CD4-positive, alpha-beta T cell (primary cell): ENCODE data around the gene AGPS. TPM values are rescaled to one million over a fixed set of nuclear protein-coding genes. Genes with fewer than 3 reads are reported as not detected.
"Not testable (repeated sequence)": the region's sequence is repeated elsewhere in the genome, so short reads cannot be mapped to it uniquely, and the experiment has no call there.

Source experiments
- ATAC-seq: fragments of 200-7000 bp; cut with Tn5 transposase; one replicate; pipeline ENCODE4 v1.10.0; 2022; ENCODE audit warnings: mild to moderate bottlenecking; ENCODE audit not compliant: poor library complexity
- CTCF ChIA-PET: fragments of 350-600 bp; sonication (Branson Sonifier 250); formaldehyde crosslinking; loops from one replicate; lab custom pipeline; 2021; ENCODE audit warnings: antibody characterized with exemption, inconsistent platforms; lab: Charles Lee
- POLR2A ChIA-PET: fragments of 350-600 bp; sonication (Branson Sonifier 250); formaldehyde crosslinking; loops from one replicate; lab custom pipeline; 2021; ENCODE audit warnings: antibody characterized with exemption, inconsistent platforms; lab: Charles Lee
- DNase-seq, 14 experiments: peaks; one replicate each; pipeline ENCODE4 v3.0.0-alpha.2; 2013 to 2020; ENCODE audit warnings: mixed read lengths in 2 of 14
- H3K27ac ChIP-seq, 2 donors: one replicate each; pipeline versions ENCODE4 v1.5.1 to v1.7.0; 2013; ENCODE audit warnings: low read length in 2 of 2, low read depth in 1 of 2, mild to moderate bottlenecking in 1 of 2
- H3K27me3 ChIP-seq, 2 experiments: 1 replicate in 1 of 2; 2 replicates in 1 of 2; pipeline versions ENCODE4 v1.6.1 to v1.7.0; 2013; ENCODE audit warnings: low read length in 2 of 2, control low read depth in 1 of 2, mild to moderate bottlenecking in 1 of 2, moderate library complexity in 1 of 2; ENCODE audit not compliant: insufficient read depth in 2 of 2, control insufficient read depth in 1 of 2
- H3K36me3 ChIP-seq: one replicate; pipeline ENCODE4 v1.6.1; 2013; ENCODE audit warnings: low read length, control low read depth; ENCODE audit not compliant: insufficient read depth
- H3K4me1 ChIP-seq: one replicate; pipeline ENCODE4 v1.6.1; 2013; ENCODE audit warnings: low read length, control low read depth; ENCODE audit not compliant: insufficient read depth
- H3K4me3 ChIP-seq: one replicate; pipeline ENCODE4 v1.5.1; 2013; ENCODE audit warnings: mild to moderate bottlenecking, low read length, moderate library complexity
- H3K9me3 ChIP-seq, 2 experiments: 1 replicate in 1 of 2; 2 replicates in 1 of 2; pipeline versions ENCODE4 v1.6.1 to v1.7.0; 2013; ENCODE audit warnings: low read length in 2 of 2, mild to moderate bottlenecking in 2 of 2, control low read depth in 1 of 2, moderate library complexity in 1 of 2; ENCODE audit not compliant: control insufficient read depth in 1 of 2, insufficient read depth in 1 of 2
- H3K27ac Mint-ChIP-seq: one replicate; pipeline ENCODE4 v1.8.0; 2020; ENCODE audit warnings: mixed read lengths
- H3K27me3 Mint-ChIP-seq: one replicate; pipeline ENCODE4 v1.8.0; 2021; ENCODE audit warnings: mixed read lengths
- H3K36me3 Mint-ChIP-seq: one replicate; pipeline ENCODE4 v1.8.0; 2021; ENCODE audit warnings: low read depth, mixed read lengths
- H3K4me1 Mint-ChIP-seq: one replicate; pipeline ENCODE4 v1.8.0; 2021; ENCODE audit warnings: low read depth, mixed read lengths
- H3K4me3 Mint-ChIP-seq: one replicate; pipeline ENCODE4 v1.8.0; 2020; ENCODE audit warnings: mild to moderate bottlenecking, mixed read lengths
- H3K9me3 Mint-ChIP-seq: one replicate; pipeline ENCODE4 v1.8.0; 2020; ENCODE audit warnings: mixed read lengths
- CTCF ChIP-seq: fragments of 200-600 bp; IDR thresholded peaks from one replicate; pipeline ENCODE4 v1.8.0; 2022; ENCODE audit warnings: antibody characterized with exemption, mild to moderate bottlenecking
- intact Hi-C, 2 experiments: fragments of 100-400 bp; cut with DNase I in 1 of 2; cut with micrococcal nuclease in 1 of 2; formaldehyde crosslinking; loops; one replicate each; pipeline versions ENCODE4 v1.15.1 to v1.9.0; 2023 to 2025; cut with DNase I, micrococcal nuclease
- total RNA-seq, 174 experiments: library from RNA in 2 of 174; stranded (reverse) in 2 of 174; gene quantifications; one replicate each; pipeline ENCODE4 v1.2.3 and lab custom pipeline; 2021 to 2026

AGPS gene
- total RNA-seq, 2 experiments from 2014 or later, result 21.5 to 23.9 TPM

DNA sequence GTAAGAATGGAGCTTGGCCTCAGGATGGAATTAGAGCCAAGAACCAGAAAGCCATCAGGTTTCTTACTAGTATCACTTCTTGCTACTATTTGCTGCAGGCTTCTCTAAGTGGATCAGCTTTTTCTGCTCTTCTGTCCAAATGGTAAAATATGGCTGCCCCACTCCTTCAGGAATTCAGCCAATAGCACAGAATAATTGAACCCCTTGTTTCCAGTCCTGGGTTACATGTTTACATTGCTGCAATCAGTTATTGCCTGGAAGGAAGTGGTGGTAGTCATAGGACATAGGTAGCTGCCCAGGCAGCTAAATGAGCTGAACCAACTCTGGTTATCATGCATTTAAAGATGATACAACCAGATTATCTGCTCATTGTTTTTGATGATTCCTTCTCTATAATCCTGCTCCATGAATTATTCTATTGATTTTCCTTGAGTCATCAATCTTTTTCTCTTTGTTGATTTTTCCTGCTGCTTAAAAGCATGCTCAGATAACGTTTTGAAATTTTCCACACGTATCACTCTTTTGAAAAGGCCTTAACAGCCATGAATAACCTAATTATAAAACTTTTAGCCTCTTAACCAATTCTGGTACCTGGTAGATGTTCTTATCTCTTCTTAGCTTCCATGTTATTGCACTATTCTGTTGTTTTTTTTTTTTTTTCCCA lies 12.6 kb downstream of the AGPS start:
- ATAC-seq, result no peak
- Mint-ChIP-seq H3K27me3 (no peaks in the 10 kb centered on the region), H3K4me3 (no peak overlapping the region), H3K4me1 (peaks cover 70% of the 10 kb centered on the region), H3K9me3 (no peaks in the 10 kb centered on the region), H3K27ac (no peak overlapping the region), H3K36me3 (peaks cover 9% of the 10 kb centered on the region)
- H3K27me3 ChIP-seq, result no peaks in the 10 kb centered on the region
- POLR2A ChIA-PET, result interaction anchor here (0.7 to 1.8 kb wide), 2 partner anchors 12 to 367 kb away, joined by 3 to 11 read pairs; partner anchors contain the start of gene AGPS
- TF ChIP-seq CTCF, result no peak
- no peaks in the 10 kb centered on the region for H3K9me3 ChIP-seq
- no peaks in the 10 kb centered on the region for H3K36me3 ChIP-seq
- H3K27ac ChIP-seq, result no peak overlapping the region
- no peak overlapping the region for H3K4me3 ChIP-seq
- CTCF ChIA-PET, result interaction anchor here (1.6 kb wide), 1 partner anchor 240 kb away, joined by 5 read pairs; no protein-coding TSS in a partner anchor
- DNase-seq, result no peak
- intact Hi-C loops, result no loop called here
- H3K4me1 ChIP-seq, result no peaks in the 10 kb centered on the region

DNA sequence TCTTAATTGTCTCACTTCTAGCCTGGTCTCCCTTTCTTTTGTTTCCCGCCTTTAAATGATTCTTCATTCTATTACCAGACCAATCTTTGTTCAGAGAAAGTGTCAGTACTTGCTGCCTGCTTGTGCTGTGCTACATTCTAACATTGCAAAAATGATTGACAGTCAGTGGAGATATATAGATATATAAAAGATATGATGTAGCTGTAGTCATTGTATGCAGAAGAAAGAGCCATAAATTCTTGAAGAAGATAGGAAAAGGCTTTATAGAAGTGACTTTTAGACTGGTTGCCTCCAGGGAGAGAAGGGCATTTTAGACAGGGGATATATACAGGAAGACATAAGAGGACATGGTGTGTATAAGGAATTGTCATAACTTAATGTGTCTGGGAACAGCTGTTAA lies 13.6 kb downstream of the AGPS start:
- DNase-seq, result no peak
- intact Hi-C loops, result no loop called here
- ChIA-PET CTCF (interaction anchor here (1.0 to 1.6 kb wide), 3 partner anchors 62 to 258 kb away, joined by 3 to 5 read pairs (median 3); no protein-coding TSS in a partner anchor), POLR2A (interaction anchor here (0.6 to 1.8 kb wide), 3 partner anchors 13 to 141 kb away, joined by 3 to 11 read pairs (median 3); partner anchors contain the start of gene AGPS)
- Histone ChIP-seq H3K36me3 (no peaks in the 10 kb centered on the region), H3K9me3 (no peaks in the 10 kb centered on the region), H3K27me3 (no peaks in the 10 kb centered on the region), H3K27ac (no peak overlapping the region), H3K4me3 (no peak overlapping the region), H3K4me1 (no peaks in the 10 kb centered on the region)
- Mint-ChIP-seq H3K27ac (no peak overlapping the region), H3K9me3 (no peaks in the 10 kb centered on the region), H3K36me3 (peaks cover 9% of the 10 kb centered on the region), H3K4me3 (no peak overlapping the region), H3K27me3 (no peaks in the 10 kb centered on the region), H3K4me1 (peaks cover 68% of the 10 kb centered on the region)
- TF ChIP-seq CTCF, result no peak
- ATAC-seq, result no peak

GRCh38 chr2:177407031-177407430 lies 14.5 kb downstream of the AGPS start:
- no peak for TF ChIP-seq CTCF
- Histone ChIP-seq H3K36me3 (no peaks in the 10 kb centered on the region), H3K27ac (no peak overlapping the region), H3K9me3 (no peaks in the 10 kb centered on the region), H3K27me3 (no peaks in the 10 kb centered on the region), H3K4me1 (no peaks in the 10 kb centered on the region), H3K4me3 (no peak overlapping the region)
- Mint-ChIP-seq H3K4me3 (no peak overlapping the region), H3K27me3 (no peaks in the 10 kb centered on the region), H3K4me1 (peaks cover 73% of the 10 kb centered on the region), H3K9me3 (no peaks in the 10 kb centered on the region), H3K27ac (no peak overlapping the region), H3K36me3 (peaks cover 9% of the 10 kb centered on the region)
- ATAC-seq, result no peak
- DNase-seq, result no peak
- intact Hi-C loops, result no loop called here
- ChIA-PET POLR2A (interaction anchor here (0.6 to 1.5 kb wide), 3 partner anchors 14 to 142 kb away, joined by 3 to 4 read pairs (median 3); no protein-coding TSS in a partner anchor), CTCF (interaction anchor here (1.0 to 1.6 kb wide), 3 partner anchors 63 to 258 kb away, joined by 3 to 5 read pairs (median 3); no protein-coding TSS in a partner anchor)

DNA sequence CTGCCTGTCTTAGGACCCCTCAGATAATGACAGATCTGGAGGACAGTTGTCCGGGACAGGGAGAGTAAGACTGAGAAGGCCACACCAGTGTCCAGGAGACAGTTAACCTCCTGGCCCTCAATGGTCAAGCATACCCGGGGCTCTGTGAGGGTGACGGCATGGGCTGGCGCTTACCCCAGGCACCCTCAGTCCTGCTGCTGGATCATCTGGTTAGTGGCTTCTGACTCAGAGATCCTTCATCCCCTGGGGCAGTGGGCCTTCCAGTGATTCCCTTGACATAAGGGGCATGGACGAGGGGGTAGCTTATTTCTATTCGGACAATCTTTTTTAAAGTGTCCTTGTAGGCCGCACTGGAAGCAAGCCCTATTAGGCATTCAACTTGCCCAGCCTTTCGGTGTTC lies 18.1 kb downstream of the AGPS start:
- H3K4me3 ChIP-seq, H3K27me3 ChIP-seq, H3K36me3 Mint-ChIP-seq, H3K27ac Mint-ChIP-seq, POLR2A ChIA-PET, H3K27me3 Mint-ChIP-seq, H3K9me3 ChIP-seq, CTCF ChIA-PET, ATAC-seq, H3K4me3 Mint-ChIP-seq, H3K27ac ChIP-seq, H3K36me3 ChIP-seq, DNase-seq, H3K9me3 Mint-ChIP-seq, H3K4me1 ChIP-seq: not testable (repeated sequence)
- intact Hi-C loops, result loop anchor here in 1 of 2 experiments (10.0 kb wide), 2 partner anchors 586 to 1276 kb away; no protein-coding TSS in a partner anchor
- H3K4me1 Mint-ChIP-seq, result peaks cover 66% of the 10 kb centered on the region
